ENCODE data around the gene ZNF263.

- TF ChIP-seq ZNF660 (tag by site-specific recombination; IDR thresholded peaks at IDR 0.05) (no peak), CTCF (tag by site-specific recombination; IDR thresholded peaks at IDR 0.05) (no peak), ZNF280D (tag by site-specific recombination; IDR thresholded peaks at IDR 0.05) (no peak), ZBTB8A (tag by site-specific recombination; IDR thresholded peaks at IDR 0.05) (no peak), ZNF24 (tag by site-specific recombination; IDR thresholded peaks at IDR 0.05) (no peak), GLI2 (tag by site-specific recombination; IDR thresholded peaks at IDR 0.05; ENCODE audit: borderline replicate concordance, low read depth) (no peak), YY2 (tag by site-specific recombination; IDR thresholded peaks at IDR 0.05) (no peak), ZEB2 (tag by site-specific recombination; IDR thresholded peaks at IDR 0.05) (no peak), SP7 (tag by site-specific recombination; IDR thresholded peaks at IDR 0.05) (no peak), REST (tag by site-specific recombination; IDR thresholded peaks at IDR 0.05) (no peak), ZNF704 (tag by site-specific recombination; IDR thresholded peaks at IDR 0.05) (no peak), ZBTB10 (tag by site-specific recombination; IDR thresholded peaks at IDR 0.05) (no peak), MYNN (tag by site-specific recombination; IDR thresholded peaks at IDR 0.05; ENCODE audit: borderline replicate concordance) (no peak), ZNF274 (IDR thresholded peaks at IDR 0.05; ENCODE audit: low read length) (no peak), ZNF274 (tag by site-specific recombination; IDR thresholded peaks at IDR 0.05; ENCODE audit: borderline replicate concordance) (no peak)
These were observed 34.7 kb upstream of the ZNF263 start for GRCh38 chr16:3248596-3248995.

All from HEK293 (cell line).